Measurements from ENCODE around the gene CCDC187. TPM values are rescaled to one million over a fixed set of nuclear protein-coding genes. Genes with fewer than 3 reads are reported as not detected.

CCDC187 gene
- total and polyA plus RNA-seq, 2 of the 13 experiments (the other 11 are each of a cell fraction or from before 2014, with no cell fraction given) = 0.03 to 0.13 TPM

- TF ChIP-seq ZNF761 (CRISPR knock-in tag; conservative IDR thresholded peaks at IDR 0.05) (no peak), ZNF460 (CRISPR knock-in tag; IDR thresholded peaks at IDR 0.05; ENCODE audit: borderline replicate concordance) (no peak), RFXANK (CRISPR knock-in tag; IDR thresholded peaks at IDR 0.05) (no peak), KLF16 (CRISPR knock-in tag; IDR thresholded peaks at IDR 0.05) (no peak), ZNF20 (CRISPR knock-in tag; IDR thresholded peaks at IDR 0.05) (no peak), YEATS2 (CRISPR knock-in tag; IDR thresholded peaks at IDR 0.05; ENCODE audit: borderline replicate concordance) (peak; percentile 55; the same call in 1 of the 2 replicates), CBFB (CRISPR knock-in tag; IDR thresholded peaks at IDR 0.05) (no peak), ELK4 (CRISPR knock-in tag; IDR thresholded peaks at IDR 0.05; ENCODE audit: borderline replicate concordance) (no peak), SIX1 (CRISPR knock-in tag; IDR thresholded peaks at IDR 0.05; ENCODE audit: borderline replicate concordance) (no peak), TFE3 (CRISPR knock-in tag; IDR thresholded peaks at IDR 0.05) (peak; percentile 58; the same call in 1 of the 2 replicates), RBFOX2 (IDR thresholded peaks at IDR 0.05; ENCODE audit: low read depth, low read length) (no peak), ZNF33A (CRISPR knock-in tag; IDR thresholded peaks at IDR 0.05; ENCODE audit: borderline replicate concordance) (no peak), HNF4A (CRISPR knock-in tag; IDR thresholded peaks at IDR 0.05) (no peak), KAT7 (CRISPR knock-in tag; IDR thresholded peaks at IDR 0.05; ENCODE audit: borderline replicate concordance) (no peak), ZBTB2 (CRISPR knock-in tag; IDR thresholded peaks at IDR 0.05; ENCODE audit: low read depth) (no peak), SNAI1 (CRISPR knock-in tag; IDR thresholded peaks at IDR 0.05; ENCODE audit: borderline replicate concordance) (no peak), HOXA5 (CRISPR knock-in tag; IDR thresholded peaks at IDR 0.05) (no peak), ZNF124 (CRISPR knock-in tag; IDR thresholded peaks at IDR 0.05) (no peak), SKI (IDR thresholded peaks at IDR 0.05; ENCODE audit: partially characterized antibody) (no peak), IKZF5 (CRISPR knock-in tag; IDR thresholded peaks at IDR 0.05) (no peak), KMT2A (CRISPR knock-in tag; IDR thresholded peaks at IDR 0.05) (no peak), ZMYM4 (CRISPR knock-in tag; IDR thresholded peaks at IDR 0.05) (no peak), ZNF788 (CRISPR knock-in tag; IDR thresholded peaks at IDR 0.05; ENCODE audit: borderline replicate concordance) (no peak), ZFY (CRISPR knock-in tag; IDR thresholded peaks at IDR 0.05) (peak; percentile 35; the same call in 1 of the 2 replicates), FOXC1 (CRISPR knock-in tag; IDR thresholded peaks at IDR 0.05; ENCODE audit: borderline replicate concordance) (no peak), FOXA3 (CRISPR knock-in tag; IDR thresholded peaks at IDR 0.05) (no peak), KDM2A (CRISPR knock-in tag; IDR thresholded peaks at IDR 0.05; ENCODE audit: borderline replicate concordance, low read depth) (0 out of 2 replicates have a peak, but pooled peaks have one; percentile 36)
These were observed 14.0 kb downstream of the CCDC187 start (continued) for GRCh38 chr9:136289651-136290507.
